ENCODE data around the gene BRCA1. TPM values are rescaled to one million over a fixed set of nuclear protein-coding genes. Genes with fewer than 3 reads are reported as not detected.
"Not testable (repeated sequence)": the region's sequence is repeated elsewhere in the genome, so short reads cannot be mapped to it uniquely, and the experiment has no call there.

Gene BRCA1
- total RNA-seq, 1 donor from 2014 or later, result 38.9 TPM

GRCh38 chr17:43011728-43012472, 113.3 kb downstream of the BRCA1 start:
- peak overlapping the region; percentile 61 for H3K27ac Mint-ChIP-seq
- H3K36me3 Mint-ChIP-seq, result peaks cover 7% of the 10 kb centered on the region
- no peaks in the 10 kb centered on the region for H3K27me3 Mint-ChIP-seq
- H3K4me3 Mint-ChIP-seq, result no peak overlapping the region
- H3K4me1 Mint-ChIP-seq (ENCODE audit: unreplicated experiment), result peaks cover 14% of the 10 kb centered on the region
- no peak for TF ChIP-seq CTCF (conservative IDR thresholded peaks at IDR 0.05)
- no peak for DNase-seq (ENCODE audit: extremely low spot score, unreplicated experiment)
- no peaks in the 10 kb centered on the region for H3K9me3 Mint-ChIP-seq

GRCh38 chr17:43010667-43011308, 114.4 kb downstream of the BRCA1 start:
- H3K4me3 Mint-ChIP-seq, result no peak overlapping the region
- H3K9me3 Mint-ChIP-seq, result no peaks in the 10 kb centered on the region
- TF ChIP-seq CTCF (conservative IDR thresholded peaks at IDR 0.05), result no peak
- peak overlapping the region; percentile 80 for H3K27ac Mint-ChIP-seq
- no peak for DNase-seq (ENCODE audit: extremely low spot score, unreplicated experiment)
- peaks cover 7% of the 10 kb centered on the region for H3K36me3 Mint-ChIP-seq
- peaks cover 20% of the 10 kb centered on the region for H3K4me1 Mint-ChIP-seq (ENCODE audit: unreplicated experiment)
- no peaks in the 10 kb centered on the region for H3K27me3 Mint-ChIP-seq

GRCh38 chr17:43006639-43007551, 118.3 kb downstream of the BRCA1 start, which contains the start of gene IFI35:
TSS of gene IFI35 (plus strand) at chr17:43006784. CDS start at chr17:43006948, 164 bp downstream.
- Mint-ChIP-seq H3K27ac (peak within 1 kb of the TSS; percentile 91), H3K27me3 (no peaks in the 10 kb centered on the region), H3K9me3 (no peaks in the 10 kb centered on the region), H3K4me3 (peak within 1 kb of the TSS; percentile 87), H3K4me1 (ENCODE audit: unreplicated experiment) (peaks cover 14% of the 10 kb centered on the region), H3K36me3 (peaks cover 2% of the 10 kb centered on the region)
- no peak for TF ChIP-seq CTCF (conservative IDR thresholded peaks at IDR 0.05)
- no peak for DNase-seq (ENCODE audit: extremely low spot score, unreplicated experiment)

GRCh38 chr17:43003542-43004172, 121.5 kb downstream of the BRCA1 start:
- no peak for TF ChIP-seq CTCF (conservative IDR thresholded peaks at IDR 0.05)
- Mint-ChIP-seq H3K36me3 (peaks cover 13% of the 10 kb centered on the region), H3K4me3 (no peak overlapping the region), H3K27me3 (no peaks in the 10 kb centered on the region), H3K4me1 (ENCODE audit: unreplicated experiment) (peaks cover 17% of the 10 kb centered on the region), H3K9me3 (no peaks in the 10 kb centered on the region), H3K27ac (peak overlapping the region; percentile 25)
- DNase-seq (ENCODE audit: extremely low spot score, unreplicated experiment), result no peak

GRCh38 chr17:43000894-43001293, 124.3 kb downstream of the BRCA1 start:
- H3K4me3 Mint-ChIP-seq, H3K27me3 Mint-ChIP-seq: not testable (repeated sequence)
- H3K27ac Mint-ChIP-seq, result peak overlapping the region; percentile 48

More at GRCh38 chr17:43000894-43001293, 124.3 kb downstream of the BRCA1 start:
- H3K4me1 Mint-ChIP-seq (ENCODE audit: unreplicated experiment), result peaks cover 16% of the 10 kb centered on the region
- DNase-seq (ENCODE audit: extremely low spot score, unreplicated experiment); H3K9me3 Mint-ChIP-seq: not testable (repeated sequence)
- H3K36me3 Mint-ChIP-seq, result peaks cover 13% of the 10 kb centered on the region

Data from type B pancreatic cell (in vitro differentiated cells).